ENCODE results near the gene IQGAP2. TPM values are rescaled to one million over a fixed set of nuclear protein-coding genes. Genes with fewer than 3 reads are reported as not detected.

The IQGAP2 gene
- total RNA-seq, 3 donors from 2014 or later (not counting 1 experiment from before 2014, with no cell fraction given) = 172 to 218 (median 207) TPM

- Mint-ChIP-seq H3K36me3 (no peaks in the 10 kb centered on the region), H3K9me3 (no peaks in the 10 kb centered on the region), H3K27ac (peak overlapping the region; percentile 86 to 88), H3K4me3 (peak overlapping the region; percentile 37), H3K4me1 (peaks cover 69 to 76% of the 10 kb centered on the region in 2 donors), H3K27me3 (ENCODE audit: low read depth in 2 of 2) (no peaks in the 10 kb centered on the region)
- H3K4me3 ChIP-seq (ENCODE audit: low read length) = no peak overlapping the region
- peaks cover 16% of the 10 kb centered on the region for H3K4me1 ChIP-seq (ENCODE audit: control insufficient read depth, insufficient read depth, low read length)
- peak in 1 of 3 donors; percentile 12 for ATAC-seq
- peaks cover 13% of the 10 kb centered on the region for H3K36me3 ChIP-seq (ENCODE audit: control insufficient read depth, insufficient read depth, low read length)
- no peak for DNase-seq
- intact Hi-C loops (cut with micrococcal nuclease) = loop anchor here (5.0 kb wide), 1 partner anchor 46 kb away; no protein-coding TSS in a partner anchor
- no peaks in the 10 kb centered on the region for H3K27me3 ChIP-seq (ENCODE audit: control insufficient read depth, insufficient read depth, low read length)
- H3K9me3 ChIP-seq (ENCODE audit: control insufficient read depth, insufficient read depth, low read length) = no peaks in the 10 kb centered on the region
- H3K27ac ChIP-seq (ENCODE audit: low read length) = no peak overlapping the region
- TF ChIP-seq, protein P1, sequence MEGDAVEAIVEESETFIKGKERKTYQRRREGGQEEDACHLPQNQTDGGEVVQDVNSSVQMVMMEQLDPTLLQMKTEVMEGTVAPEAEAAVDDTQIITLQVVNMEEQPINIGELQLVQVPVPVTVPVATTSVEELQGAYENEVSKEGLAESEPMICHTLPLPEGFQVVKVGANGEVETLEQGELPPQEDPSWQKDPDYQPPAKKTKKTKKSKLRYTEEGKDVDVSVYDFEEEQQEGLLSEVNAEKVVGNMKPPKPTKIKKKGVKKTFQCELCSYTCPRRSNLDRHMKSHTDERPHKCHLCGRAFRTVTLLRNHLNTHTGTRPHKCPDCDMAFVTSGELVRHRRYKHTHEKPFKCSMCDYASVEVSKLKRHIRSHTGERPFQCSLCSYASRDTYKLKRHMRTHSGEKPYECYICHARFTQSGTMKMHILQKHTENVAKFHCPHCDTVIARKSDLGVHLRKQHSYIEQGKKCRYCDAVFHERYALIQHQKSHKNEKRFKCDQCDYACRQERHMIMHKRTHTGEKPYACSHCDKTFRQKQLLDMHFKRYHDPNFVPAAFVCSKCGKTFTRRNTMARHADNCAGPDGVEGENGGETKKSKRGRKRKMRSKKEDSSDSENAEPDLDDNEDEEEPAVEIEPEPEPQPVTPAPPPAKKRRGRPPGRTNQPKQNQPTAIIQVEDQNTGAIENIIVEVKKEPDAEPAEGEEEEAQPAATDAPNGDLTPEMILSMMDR (IDR thresholded peaks at IDR 0.05) = no peak
- WGBS (ENCODE audit: insufficient coverage) = no CpG with 5 or more reads among the region's 1 CpG
Measured at GRCh38 chr5:76458486-76458830, 55.4 kb downstream of the IQGAP2 start.

- Histone ChIP-seq H3K9me3 (ENCODE audit: control insufficient read depth, insufficient read depth, low read length) (no peaks in the 10 kb centered on the region), H3K36me3 (ENCODE audit: control insufficient read depth, insufficient read depth, low read length) (peaks cover 13% of the 10 kb centered on the region), H3K4me1 (ENCODE audit: control insufficient read depth, insufficient read depth, low read length) (peaks cover 16% of the 10 kb centered on the region), H3K27me3 (ENCODE audit: control insufficient read depth, insufficient read depth, low read length) (no peaks in the 10 kb centered on the region), H3K4me3 (ENCODE audit: low read length) (no peak overlapping the region), H3K27ac (ENCODE audit: low read length) (no peak overlapping the region)
- DNase-seq = no peak
- H3K9me3 Mint-ChIP-seq = no peaks in the 10 kb centered on the region
- no peak for ATAC-seq
- H3K27ac Mint-ChIP-seq = peak overlapping the region; percentile 86 to 88
- H3K36me3 Mint-ChIP-seq = no peaks in the 10 kb centered on the region
- TF ChIP-seq, protein P1 (IDR thresholded peaks at IDR 0.05) = no peak
- H3K27me3 Mint-ChIP-seq (ENCODE audit: low read depth in 2 of 2) = no peaks in the 10 kb centered on the region
- 94% methylated on average over 3 of the region's 3 CpGs for WGBS (ENCODE audit: insufficient coverage)
- intact Hi-C loops (cut with micrococcal nuclease) = no loop called here
- peaks cover 75 to 76% of the 10 kb centered on the region in 2 donors for H3K4me1 Mint-ChIP-seq
- peak overlapping the region; percentile 4 for H3K4me3 Mint-ChIP-seq
Measured at GRCh38 chr5:76460104-76460503, 57.0 kb downstream of the IQGAP2 start.

DNA sequence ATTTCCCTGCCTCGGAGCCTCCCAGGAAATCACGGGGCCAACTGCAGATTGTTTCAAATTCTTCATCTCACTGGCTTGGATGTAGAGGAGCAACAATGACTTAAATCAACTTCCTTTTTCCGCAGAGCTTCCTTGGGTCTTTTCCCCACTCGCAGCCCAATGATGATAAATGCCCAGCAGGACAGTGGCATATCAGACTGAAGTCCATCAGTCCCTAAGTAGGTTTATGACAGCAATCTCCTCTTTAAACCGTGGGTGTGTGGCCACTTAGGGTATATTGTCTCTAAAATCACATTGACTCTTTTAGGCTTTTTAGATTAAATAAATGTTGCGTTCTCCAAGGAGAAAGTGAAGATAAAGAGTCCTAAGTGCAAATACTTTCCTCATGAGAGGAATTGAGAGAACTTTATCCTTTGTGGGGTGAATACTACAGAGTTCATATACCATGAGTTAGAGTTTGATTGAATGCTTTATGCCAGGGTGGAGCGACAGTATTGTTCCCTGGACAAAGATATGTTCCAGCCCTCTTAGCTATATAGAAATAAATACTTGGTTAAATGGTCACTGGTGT is 59.1 kb downstream of the IQGAP2 start:
- Mint-ChIP-seq H3K9me3 (no peaks in the 10 kb centered on the region), H3K27me3 (ENCODE audit: low read depth in 2 of 2) (no peaks in the 10 kb centered on the region), H3K36me3 (no peaks in the 10 kb centered on the region), H3K4me1 (peaks cover 73% of the 10 kb centered on the region in 2 donors), H3K27ac (peak overlapping the region; percentile 53 to 85), H3K4me3 (no peak overlapping the region)
- no peak overlapping the region for H3K4me3 ChIP-seq (ENCODE audit: low read length)
- ATAC-seq (no peak), DNase-seq (no peak)
- intact Hi-C loops (cut with micrococcal nuclease) = no loop called here
- TF ChIP-seq, protein P1 (IDR thresholded peaks at IDR 0.05) = no peak
- 94% methylated on average over 5 of the region's 7 CpGs for WGBS (ENCODE audit: insufficient coverage)
- H3K4me1 ChIP-seq (ENCODE audit: control insufficient read depth, insufficient read depth, low read length) = peaks cover 20% of the 10 kb centered on the region
- peaks cover 18% of the 10 kb centered on the region for H3K36me3 ChIP-seq (ENCODE audit: control insufficient read depth, insufficient read depth, low read length)
- H3K9me3 ChIP-seq (ENCODE audit: control insufficient read depth, insufficient read depth, low read length) = no peaks in the 10 kb centered on the region
- H3K27ac ChIP-seq (ENCODE audit: low read length) = no peak overlapping the region
- H3K27me3 ChIP-seq (ENCODE audit: control insufficient read depth, insufficient read depth, low read length) = no peaks in the 10 kb centered on the region

- H3K4me3 Mint-ChIP-seq = no peak overlapping the region
- no peaks in the 10 kb centered on the region for H3K9me3 Mint-ChIP-seq
- H3K4me1 ChIP-seq (ENCODE audit: control insufficient read depth, insufficient read depth, low read length) = peaks cover 19% of the 10 kb centered on the region
- H3K4me1 Mint-ChIP-seq = peaks cover 66 to 72% of the 10 kb centered on the region in 2 donors
- no peaks in the 10 kb centered on the region for H3K36me3 Mint-ChIP-seq
- no peaks in the 10 kb centered on the region for H3K27me3 Mint-ChIP-seq (ENCODE audit: low read depth in 2 of 2)
- H3K27me3 ChIP-seq (ENCODE audit: control insufficient read depth, insufficient read depth, low read length) = no peaks in the 10 kb centered on the region
- TF ChIP-seq, protein P1 (IDR thresholded peaks at IDR 0.05) = no peak
- peak overlapping the region; percentile 70 to 96 for H3K27ac Mint-ChIP-seq
- WGBS (ENCODE audit: insufficient coverage) = no CpG with 5 or more reads among the region's 1 CpG
- DNase-seq = no peak
- H3K36me3 ChIP-seq (ENCODE audit: control insufficient read depth, insufficient read depth, low read length) = peaks cover 11% of the 10 kb centered on the region
- no peaks in the 10 kb centered on the region for H3K9me3 ChIP-seq (ENCODE audit: control insufficient read depth, insufficient read depth, low read length)
- intact Hi-C loops (cut with micrococcal nuclease) = no loop called here
- no peak overlapping the region for H3K4me3 ChIP-seq (ENCODE audit: low read length)
- no peak for ATAC-seq
- no peak overlapping the region for H3K27ac ChIP-seq (ENCODE audit: low read length)
Measured at GRCh38 chr5:76467216-76467615, 64.1 kb downstream of the IQGAP2 start.
